ENCODE data around the gene THSD7B. TPM values are rescaled to one million over a fixed set of nuclear protein-coding genes. Genes with fewer than 3 reads are reported as not detected.

The THSD7B gene
- total RNA-seq, 1 donor: 0.36 TPM

- TF ChIP-seq CTCF (IDR thresholded peaks at IDR 0.05; ENCODE audit: insufficient read depth, low read length): no peak
- no peak for DNase-seq (ENCODE audit: low read depth)
Measured at GRCh38 chr2:137165968-137166367, 400.6 kb downstream of the THSD7B start.

GRCh38 chr2:137167651-137168050 is 402.3 kb downstream of the THSD7B start:
- no peak for DNase-seq (ENCODE audit: low read depth)
- no peak for TF ChIP-seq CTCF (IDR thresholded peaks at IDR 0.05; ENCODE audit: insufficient read depth, low read length)
- H3K4me3 ChIP-seq (ENCODE audit: low read depth, low read length): no peak overlapping the region

More at GRCh38 chr2:137165968-137166367, 400.6 kb downstream of the THSD7B start:
- H3K4me3 ChIP-seq (ENCODE audit: low read depth, low read length): no peak overlapping the region

- peak; percentile 45 for DNase-seq (ENCODE audit: low read depth)
- H3K4me3 ChIP-seq (ENCODE audit: low read depth, low read length): no peak overlapping the region
- TF ChIP-seq CTCF (IDR thresholded peaks at IDR 0.05; ENCODE audit: insufficient read depth, low read length): no peak
Measured at GRCh38 chr2:137168552-137168951, 403.2 kb downstream of the THSD7B start.

GRCh38 chr2:137172162-137172561 is 406.8 kb downstream of the THSD7B start:
- DNase-seq (ENCODE audit: low read depth): no peak
- no peak overlapping the region for H3K4me3 ChIP-seq (ENCODE audit: low read depth, low read length)
- no peak for TF ChIP-seq CTCF (IDR thresholded peaks at IDR 0.05; ENCODE audit: insufficient read depth, low read length)

GRCh38 chr2:137173463-137173862 is 408.1 kb downstream of the THSD7B start:
- peak; percentile 66 for TF ChIP-seq CTCF (IDR thresholded peaks at IDR 0.05; ENCODE audit: insufficient read depth, low read length)

GRCh38 chr2:137175246-137175645 is 409.9 kb downstream of the THSD7B start:
- no peak overlapping the region for H3K4me3 ChIP-seq (ENCODE audit: low read depth, low read length)
- no peak for DNase-seq (ENCODE audit: low read depth)
- no peak for TF ChIP-seq CTCF (IDR thresholded peaks at IDR 0.05; ENCODE audit: insufficient read depth, low read length)

More at GRCh38 chr2:137173463-137173862, 408.1 kb downstream of the THSD7B start:
- H3K4me3 ChIP-seq (ENCODE audit: low read depth, low read length): no peak overlapping the region
- peak; percentile 78 for DNase-seq (ENCODE audit: low read depth)

GRCh38 chr2:137178951-137179377 is 413.6 kb downstream of the THSD7B start:
- DNase-seq (ENCODE audit: low read depth): peak; percentile 71
- no peak overlapping the region for H3K4me3 ChIP-seq (ENCODE audit: low read depth, low read length)
- no peak for TF ChIP-seq CTCF (IDR thresholded peaks at IDR 0.05; ENCODE audit: insufficient read depth, low read length)

All from fibroblast of the aortic adventitia (primary cell).